GM06990 (cell line): ENCODE results near the gene EVC2.

Source experiments
- DNase-seq: peaks from one replicate; pipeline ENCODE4 v3.0.0-alpha.2; 2011; ENCODE audit not compliant: insufficient read length; ENCODE audit errors: extremely low read depth
- H3K27me3 ChIP-seq: replicated peaks from 2 replicates; pipeline ENCODE4 v1.6.0; 2011; ENCODE audit warnings: low read length; ENCODE audit not compliant: control insufficient read depth, insufficient read depth
- H3K36me3 ChIP-seq: 2 replicates; pipeline ENCODE4 v1.5.1; 2011; ENCODE audit warnings: low read length; ENCODE audit not compliant: control insufficient read depth, insufficient read depth
- H3K4me3 ChIP-seq: replicated peaks from 2 replicates; pipeline ENCODE4 v1.5.1; 2011; ENCODE audit warnings: low read depth, mild to moderate bottlenecking, control low read depth, low read length
- CTCF ChIP-seq: IDR thresholded peaks from 2 replicates; pipeline ENCODE4 v1.5.1; 2011; ENCODE audit warnings: low read length, control low read depth, mild to moderate bottlenecking, inconsistent platforms; ENCODE audit not compliant: insufficient read depth, poor library complexity, severe bottlenecking

The EVC2 gene

GRCh38 chr4:5724377-5724776 lies 16.0 kb upstream of the EVC2 start:
- Histone ChIP-seq H3K27me3 (no peaks in the 10 kb centered on the region), H3K36me3 (peaks cover 7% of the 10 kb centered on the region), H3K4me3 (no peak overlapping the region)
- TF ChIP-seq CTCF, result no peak
- no peak for DNase-seq

GRCh38 chr4:5722328-5722727 lies 14.0 kb upstream of the EVC2 start:
- Histone ChIP-seq H3K36me3 (peaks cover 5% of the 10 kb centered on the region), H3K4me3 (no peak overlapping the region), H3K27me3 (no peaks in the 10 kb centered on the region)
- no peak for TF ChIP-seq CTCF
- DNase-seq, result no peak

- no peak overlapping the region for H3K4me3 ChIP-seq
- no peak for DNase-seq
- peaks cover 5% of the 10 kb centered on the region for H3K36me3 ChIP-seq
- TF ChIP-seq CTCF, result no peak
- no peaks in the 10 kb centered on the region for H3K27me3 ChIP-seq
These were observed 13.6 kb upstream of the EVC2 start for GRCh38 chr4:5721923-5722322.

GRCh38 chr4:5720980-5721379 lies 12.6 kb upstream of the EVC2 start:
- DNase-seq, result no peak
- H3K27me3 ChIP-seq, result no peaks in the 10 kb centered on the region

GRCh38 chr4:5720157-5720850 lies 11.9 kb upstream of the EVC2 start:
- H3K27me3 ChIP-seq, result no peaks in the 10 kb centered on the region
- no peak for DNase-seq
- H3K36me3 ChIP-seq, result peaks cover 3% of the 10 kb centered on the region
- TF ChIP-seq CTCF, result no peak
- no peak overlapping the region for H3K4me3 ChIP-seq

More at GRCh38 chr4:5720980-5721379, 12.6 kb upstream of the EVC2 start:
- Histone ChIP-seq H3K4me3 (no peak overlapping the region), H3K36me3 (peaks cover 3% of the 10 kb centered on the region)
- no peak for TF ChIP-seq CTCF
